ENCODE measurements around the gene LY6G5C. TPM values are rescaled to one million over a fixed set of nuclear protein-coding genes. Genes with fewer than 3 reads are reported as not detected.

LY6G5C gene
- polyA plus RNA-seq, 3 donors, result 4.8 to 7.3 (median 5.8) TPM

DNA sequence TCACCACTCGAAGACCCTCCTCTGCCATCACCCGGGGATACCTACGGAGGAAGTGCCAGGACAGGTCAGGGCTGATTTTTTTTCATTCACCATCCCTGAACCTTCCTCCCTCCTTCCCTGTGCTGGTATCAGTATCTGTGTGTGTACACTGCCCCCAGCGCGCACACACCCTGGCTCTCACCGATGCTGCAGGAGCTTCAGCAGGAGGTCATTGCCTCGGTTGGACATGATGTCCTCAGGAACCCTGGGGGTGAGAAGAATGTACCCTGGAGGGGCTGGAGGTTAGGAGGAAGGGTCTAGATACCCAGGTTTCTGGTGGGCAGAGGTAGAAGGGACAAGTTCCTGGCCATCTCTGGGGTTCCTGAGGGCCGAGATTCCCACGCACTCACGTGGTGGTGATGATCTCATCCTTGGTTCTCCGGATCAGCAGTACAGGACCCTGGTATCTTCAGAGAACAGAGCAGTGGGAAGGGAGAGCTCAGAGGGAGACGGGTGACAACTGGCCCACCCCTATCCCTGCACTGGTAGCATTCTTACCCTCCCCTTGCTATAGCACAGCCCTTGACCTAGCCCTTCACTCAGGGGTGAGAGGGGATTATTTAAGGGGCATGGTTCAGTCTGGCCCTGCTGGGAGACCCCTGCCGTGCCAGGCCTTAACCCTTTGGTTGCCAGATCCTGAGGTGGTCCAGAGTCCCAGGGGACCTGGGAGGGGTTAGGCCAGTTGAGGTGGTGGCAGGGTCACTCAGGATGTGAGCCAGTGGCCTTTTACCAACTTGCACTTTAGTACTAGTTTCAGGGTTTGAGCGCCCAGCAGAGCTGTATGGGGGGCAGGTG is 7.2 kb upstream of the LY6G5C start:
- Histone ChIP-seq H3K9ac (ENCODE audit: insufficient read depth, low read length, poor library complexity, severe bottlenecking) (no peak overlapping the region), H3K27ac (ENCODE audit: low read depth in 1 of 2, low read length in 2 of 2) (peak overlapping the region in 1 of 2 donors; percentile 46), H3K4me2 (replicated peaks; ENCODE audit: extremely low read depth, low read length, poor library complexity, severe bottlenecking) (no peak overlapping the region), H3K4me1 (ENCODE audit: control insufficient read depth in 1 of 2, insufficient read depth in 2 of 2, low read length in 2 of 2) (peaks cover 13 to 14% of the 10 kb centered on the region in 2 donors), H3K9me3 (replicated peaks in 1 of 2; ENCODE audit: control insufficient read depth in 1 of 2, insufficient read depth in 1 of 2, low read length in 2 of 2) (no peaks in the 10 kb centered on the region), H3K36me3 (replicated peaks in 1 of 2; ENCODE audit: control insufficient read depth in 1 of 2, insufficient read depth in 2 of 2, low read length in 2 of 2) (peaks cover 71 to 90% of the 10 kb centered on the region in 2 donors), H3K27me3 (ENCODE audit: control insufficient read depth in 2 of 2, insufficient read depth in 2 of 2, low read length in 2 of 2) (peaks cover 0 to 4% of the 10 kb centered on the region in 2 donors), H3K79me2 (ENCODE audit: insufficient read depth, low read length) (no peaks in the 10 kb centered on the region), H2AFZ (ENCODE audit: insufficient read depth, low read depth, low read length, poor library complexity, severe bottlenecking) (no peak overlapping the region), H3K4me3 (replicated peaks in 1 of 3; ENCODE audit: low read depth in 2 of 3, low read length in 3 of 3) (no peak overlapping the region), H4K20me1 (ENCODE audit: insufficient read depth, low read length) (peaks cover 16% of the 10 kb centered on the region)
- peaks cover 81 to 85% of the 10 kb centered on the region in 2 donors for H3K36me3 Mint-ChIP-seq
- peaks cover 20% of the 10 kb centered on the region for H3K4me1 Mint-ChIP-seq
- H3K27ac Mint-ChIP-seq, result peak overlapping the region in 1 of 7 donors; percentile 32
- intact Hi-C loops (cut with micrococcal nuclease), result no loop called here
- 94% methylated on average over 10 of the region's 14 CpGs for WGBS (ENCODE audit: insufficient coverage)
- TF ChIP-seq, protein P1, sequence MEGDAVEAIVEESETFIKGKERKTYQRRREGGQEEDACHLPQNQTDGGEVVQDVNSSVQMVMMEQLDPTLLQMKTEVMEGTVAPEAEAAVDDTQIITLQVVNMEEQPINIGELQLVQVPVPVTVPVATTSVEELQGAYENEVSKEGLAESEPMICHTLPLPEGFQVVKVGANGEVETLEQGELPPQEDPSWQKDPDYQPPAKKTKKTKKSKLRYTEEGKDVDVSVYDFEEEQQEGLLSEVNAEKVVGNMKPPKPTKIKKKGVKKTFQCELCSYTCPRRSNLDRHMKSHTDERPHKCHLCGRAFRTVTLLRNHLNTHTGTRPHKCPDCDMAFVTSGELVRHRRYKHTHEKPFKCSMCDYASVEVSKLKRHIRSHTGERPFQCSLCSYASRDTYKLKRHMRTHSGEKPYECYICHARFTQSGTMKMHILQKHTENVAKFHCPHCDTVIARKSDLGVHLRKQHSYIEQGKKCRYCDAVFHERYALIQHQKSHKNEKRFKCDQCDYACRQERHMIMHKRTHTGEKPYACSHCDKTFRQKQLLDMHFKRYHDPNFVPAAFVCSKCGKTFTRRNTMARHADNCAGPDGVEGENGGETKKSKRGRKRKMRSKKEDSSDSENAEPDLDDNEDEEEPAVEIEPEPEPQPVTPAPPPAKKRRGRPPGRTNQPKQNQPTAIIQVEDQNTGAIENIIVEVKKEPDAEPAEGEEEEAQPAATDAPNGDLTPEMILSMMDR (IDR thresholded peaks at IDR 0.05), result no peak
- H3K9me3 Mint-ChIP-seq, result peaks cover 0 to 2% (median 0%) of the 10 kb centered on the region in 7 donors
- peaks cover 3 to 8% (median 3%) of the 10 kb centered on the region in 3 donors for H3K27me3 Mint-ChIP-seq (ENCODE audit: low read depth in 3 of 3)
- no peak overlapping the region for H3K4me3 Mint-ChIP-seq
- no peak for DNase-seq

DNA sequence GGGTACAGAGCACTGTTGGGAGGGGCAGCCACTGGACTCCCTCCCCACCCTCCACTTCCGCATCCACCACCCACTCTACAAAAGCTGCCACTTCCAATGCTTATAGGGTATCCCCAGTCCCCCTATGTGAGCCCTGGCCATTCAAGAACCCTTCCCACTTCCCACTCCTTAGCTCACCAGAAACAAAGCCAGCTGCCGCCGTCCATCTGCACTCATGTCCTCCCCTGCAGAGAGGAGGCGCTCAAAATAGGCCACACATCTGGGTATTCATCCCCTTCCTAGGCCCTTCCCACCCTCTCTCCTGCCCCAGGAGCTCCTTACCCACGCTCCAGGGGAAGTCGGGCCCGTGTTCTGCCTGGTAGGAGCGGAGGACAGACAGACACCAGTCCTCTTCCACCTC is 6.5 kb upstream of the LY6G5C start:
- Histone ChIP-seq H4K20me1 (ENCODE audit: insufficient read depth, low read length) (peaks cover 13% of the 10 kb centered on the region), H3K36me3 (replicated peaks in 1 of 2; ENCODE audit: control insufficient read depth in 1 of 2, insufficient read depth in 2 of 2, low read length in 2 of 2) (peaks cover 64 to 82% of the 10 kb centered on the region in 2 donors), H3K9ac (ENCODE audit: insufficient read depth, low read length, poor library complexity, severe bottlenecking) (no peak overlapping the region), H3K4me1 (ENCODE audit: control insufficient read depth in 1 of 2, insufficient read depth in 2 of 2, low read length in 2 of 2) (peaks cover 18% of the 10 kb centered on the region in 2 donors), H3K4me2 (replicated peaks; ENCODE audit: extremely low read depth, low read length, poor library complexity, severe bottlenecking) (no peak overlapping the region), H3K27ac (ENCODE audit: low read depth in 1 of 2, low read length in 2 of 2) (no peak overlapping the region), H3K4me3 (replicated peaks in 1 of 3; ENCODE audit: low read depth in 2 of 3, low read length in 3 of 3) (no peak overlapping the region), H3K79me2 (ENCODE audit: insufficient read depth, low read length) (no peaks in the 10 kb centered on the region), H2AFZ (ENCODE audit: insufficient read depth, low read depth, low read length, poor library complexity, severe bottlenecking) (no peak overlapping the region), H3K27me3 (ENCODE audit: control insufficient read depth in 2 of 2, insufficient read depth in 2 of 2, low read length in 2 of 2) (peaks cover 0 to 4% of the 10 kb centered on the region in 2 donors), H3K9me3 (replicated peaks in 1 of 2; ENCODE audit: control insufficient read depth in 1 of 2, insufficient read depth in 1 of 2, low read length in 2 of 2) (no peaks in the 10 kb centered on the region)
- Mint-ChIP-seq H3K9me3 (peaks cover 0 to 2% (median 0%) of the 10 kb centered on the region in 7 donors), H3K36me3 (peaks cover 74 to 79% of the 10 kb centered on the region in 2 donors), H3K27ac (no peak overlapping the region), H3K27me3 (ENCODE audit: low read depth in 3 of 3) (peaks cover 3 to 8% (median 5%) of the 10 kb centered on the region in 3 donors), H3K4me1 (peaks cover 23% of the 10 kb centered on the region), H3K4me3 (no peak overlapping the region)
- TF ChIP-seq, protein P1 (IDR thresholded peaks at IDR 0.05), result no peak
- intact Hi-C loops (cut with micrococcal nuclease), result no loop called here
- WGBS (ENCODE audit: insufficient coverage), result 77% methylated on average over 3 of the region's 8 CpGs
- DNase-seq, result no peak

Measured in CD14-positive monocyte (primary cell).